ENCODE data around the gene SCT. TPM values are rescaled to one million over a fixed set of nuclear protein-coding genes. Genes with fewer than 3 reads are reported as not detected.
A peak's percentile ranks its signal among the peaks of the same experiment; 100 is the strongest.

SCT gene
- total and polyA plus RNA-seq, 2 donors (not counting 3 experiments of a cell fraction or from before 2014, with no cell fraction given): not detected

DNA sequence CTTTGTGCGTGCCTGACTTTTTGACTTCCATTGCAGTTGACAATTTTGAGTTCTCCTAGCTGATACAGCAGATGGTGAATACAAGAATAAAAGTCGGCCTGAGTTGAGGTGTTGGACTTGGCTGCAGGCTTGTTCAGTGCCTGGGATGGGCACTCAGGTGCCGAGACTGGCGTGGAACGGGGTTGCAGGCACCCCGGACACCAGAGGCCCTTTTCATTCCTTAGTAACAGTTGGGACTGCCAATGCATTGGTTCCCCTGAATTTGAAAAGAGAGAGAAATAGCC, 49.4 kb downstream of the SCT start:
- Histone ChIP-seq H3K79me2 (ENCODE audit: control insufficient read depth, insufficient read depth, low read length) (peaks cover 54% of the 10 kb centered on the region), H3K9ac (replicated peaks; ENCODE audit: extremely low read depth, insufficient read depth, low read length) (peak overlapping the region; percentile 100), H3K27me3 (ENCODE audit: control insufficient read depth in 2 of 2, insufficient read depth in 2 of 2, low read length in 2 of 2) (peaks cover 8 to 10% of the 10 kb centered on the region in 2 experiments), H3K9me3 (replicated peaks; ENCODE audit: control insufficient read depth, insufficient read depth, low read length) (no peaks in the 10 kb centered on the region), H3K4me3 (replicated peaks in 1 of 3; ENCODE audit: insufficient read depth in 1 of 3, low read depth in 1 of 3, low read length in 3 of 3) (peak overlapping the region; percentile 67 to 98 (median 79)), H3K36me3 (ENCODE audit: control insufficient read depth in 2 of 2, extremely low read depth in 1 of 2, insufficient read depth in 2 of 2, low read length in 2 of 2) (peaks cover 0 to 5% of the 10 kb centered on the region in 2 experiments), H3K4me1 (ENCODE audit: control insufficient read depth, extremely low read depth, insufficient read depth, low read length) (peaks cover 14% of the 10 kb centered on the region), H3K27ac (ENCODE audit: insufficient read depth, low read depth, low read length) (no peak overlapping the region), H2AFZ (ENCODE audit: low read depth, low read length) (no peak overlapping the region), H4K20me1 (replicated peaks; ENCODE audit: control insufficient read depth, extremely low read depth, insufficient read depth, low read length) (no peaks in the 10 kb centered on the region), H3K4me2 (ENCODE audit: insufficient read depth, low read length) (peak overlapping the region; percentile 94), H3K9me1 (replicated peaks; ENCODE audit: control insufficient read depth, extremely low read depth, insufficient read depth, low read length) (no peaks in the 10 kb centered on the region)
- intact Hi-C loops (cut with micrococcal nuclease) (loop anchor here (5.0 kb wide), 1 partner anchor 35 kb away; no protein-coding TSS in a partner anchor), dilution Hi-C loops (cut with MboI; ENCODE audit: extremely low pct_ligation_motif_present, low sequenced_read_pairs) (no loop called here)
- DNase-seq (ENCODE audit: low read depth, low spot score) (no peak), FAIRE-seq (peak; percentile 26)
- POLR2A ChIA-PET: no interaction called here
- CTCF ChIA-PET: interaction anchor here (0.9 kb wide), 1 partner anchor 23 kb away, joined by 3 read pairs; no protein-coding TSS in a partner anchor
- TSS peak; percentile 33 for BruUV-seq (replicated peaks)
- TF ChIP-seq JUN (IDR thresholded peaks at IDR 0.05; ENCODE audit: borderline replicate concordance, insufficient read depth, insufficient read length, low read depth): no peak
- TF ChIP-seq FOS (IDR thresholded peaks at IDR 0.05; ENCODE audit: borderline replicate concordance, insufficient read depth, low read length): no peak
- no peak for TF ChIP-seq POLR2AphosphoS5 (IDR thresholded peaks at IDR 0.05; ENCODE audit: insufficient read depth, low read depth, low read length)
- TF ChIP-seq MAX (IDR thresholded peaks at IDR 0.05; ENCODE audit: insufficient read depth, insufficient read length): no peak
- TF ChIP-seq CTCF (IDR thresholded peaks at IDR 0.05; ENCODE audit: extremely low read depth in 1 of 2, insufficient read depth in 1 of 2, low read depth in 1 of 2, low read length in 2 of 2): no peak
- no peak for TF ChIP-seq MYC (IDR thresholded peaks at IDR 0.05; ENCODE audit: low read depth, low read length)
- no peak for TF ChIP-seq POLR2A (IDR thresholded peaks at IDR 0.05; ENCODE audit: low read depth, low read length)
- no peak for TF ChIP-seq EZH2 (IDR thresholded peaks at IDR 0.05; ENCODE audit: borderline replicate concordance, low read depth, low read length, severe bottlenecking)
- TF ChIP-seq GATA2 (IDR thresholded peaks at IDR 0.05; ENCODE audit: insufficient read depth, insufficient read length, low read depth, low read length): no peak

Measured in endothelial cell of umbilical vein (primary cell).